ENCODE data around the gene NF1.

The NF1 gene

GRCh38 chr17:31413081-31413799 lies 318.5 kb downstream of the NF1 start:
- no peak for DNase-seq

- DNase-seq: no peak
These were observed 319.2 kb downstream of the NF1 start for GRCh38 chr17:31413874-31414549.

- no peak for DNase-seq
These were observed 319.8 kb downstream of the NF1 start for GRCh38 chr17:31414550-31414918.

GRCh38 chr17:31415004-31415454 lies 320.3 kb downstream of the NF1 start:
- no peak for DNase-seq

GRCh38 chr17:31415640-31416502 lies 321.1 kb downstream of the NF1 start:
- DNase-seq: no peak

GRCh38 chr17:31416503-31416923 lies 321.7 kb downstream of the NF1 start:
- no peak for DNase-seq

GRCh38 chr17:31417051-31417792 lies 322.4 kb downstream of the NF1 start:
- no peak for DNase-seq

- no peak for DNase-seq
These were observed 324.1 kb downstream of the NF1 start for GRCh38 chr17:31418773-31419350.

- DNase-seq: no peak
These were observed 327.7 kb downstream of the NF1 start for GRCh38 chr17:31422443-31422842.

GRCh38 chr17:31424944-31425281 lies 330.1 kb downstream of the NF1 start:
- no peak for DNase-seq

- DNase-seq: no peak
These were observed 330.7 kb downstream of the NF1 start for GRCh38 chr17:31425282-31426040.
